H1 (cell line): ENCODE data around the gene HARS2. TPM values are rescaled to one million over a fixed set of nuclear protein-coding genes. Genes with fewer than 3 reads are reported as not detected.

Experiments used
- CHD7 ChIP-seq: fragments of 300-600 bp; sonication (generic); IDR thresholded peaks from 2 replicates; pipeline ENCODE4 v1.7.1; 2012; ENCODE audit warnings: low read length, moderate library complexity, mild to moderate bottlenecking, inconsistent platforms; ENCODE audit not compliant: insufficient replicate concordance
- RNF2 ChIP-seq: fragments of 200-900, 300-1000 bp; sonication (generic); IDR thresholded peaks from 2 replicates; pipeline ENCODE4 v1.7.1; 2016; ENCODE audit warnings: borderline replicate concordance, low read depth, mild to moderate bottlenecking, antibody characterized with exemption, low read length; ENCODE audit not compliant: poor library complexity, severe bottlenecking; ENCODE audit errors: missing control alignments
- polyA plus RNA-seq, 7 experiments: library from polyadenylated mRNA; depleted of rRNA in 3 of 7; stranded (reverse) in 5 of 7; unstranded in 2 of 7; fragments of >200 nt in 5 of 7; fragments of 200-250 nt in 2 of 7; gene quantifications; 1 replicate in 5 of 7; 2 replicates in 1 of 7; 4 replicates in 1 of 7; pipeline versions ENCODE4 v1.2.1 to v1.2.3, GENCODE V29; 2011 to 2013; ENCODE audit warnings: missing spikeins in 2 of 7, mixed read lengths in 2 of 7
- total RNA-seq: library from RNA; stranded (reverse); fragmentation: NEBNext Ultra II Directional; extraction: Animal tissue kit (Norgen Biotek cat#: 25700); gene quantifications from 2 replicates; pipeline ENCODE4 v1.2.1, GENCODE V29; 2021

The HARS2 gene
- total and polyA plus RNA-seq, 2 of the 8 experiments (the other 6 are each of a cell fraction or from before 2014, with no cell fraction given), result 16.1 to 23.1 TPM

GRCh38 chr5:140707812-140708211 lies 16.6 kb downstream of the HARS2 start (continued):
- no peak for TF ChIP-seq CHD7
- TF ChIP-seq RNF2, result no peak
